ENCODE results near the gene MUC13.

Gene MUC13

GRCh38 chr3:124896824-124897526 lies 37.6 kb downstream of the MUC13 start:
- no peak for DNase-seq (ENCODE audit: low read depth)

GRCh38 chr3:124895756-124896155 lies 38.8 kb downstream of the MUC13 start:
- DNase-seq (ENCODE audit: low read depth) = no peak

- no peak for DNase-seq (ENCODE audit: low read depth)
These were observed 41.0 kb downstream of the MUC13 start for GRCh38 chr3:124893526-124893925.

- DNase-seq (ENCODE audit: low read depth) = no peak
These were observed 43.9 kb downstream of the MUC13 start for GRCh38 chr3:124890573-124891190.

GRCh38 chr3:124888482-124889441 lies 45.8 kb downstream of the MUC13 start:
- no peak for DNase-seq (ENCODE audit: low read depth)

GRCh38 chr3:124887932-124888298 lies 46.6 kb downstream of the MUC13 start:
- DNase-seq (ENCODE audit: low read depth) = no peak

- no peak for DNase-seq (ENCODE audit: low read depth)
These were observed 47.2 kb downstream of the MUC13 start, which contains the start of gene ITGB5 for GRCh38 chr3:124887177-124887931. TSS of gene ITGB5 (minus strand) at chr3:124887365. CDS start at chr3:124887000, 365 bp downstream.

- DNase-seq (ENCODE audit: low read depth) = no peak
These were observed 48.1 kb downstream of the MUC13 start for GRCh38 chr3:124886168-124887056.

GRCh38 chr3:124885466-124886167 lies 48.9 kb downstream of the MUC13 start:
- DNase-seq (ENCODE audit: low read depth) = no peak

- DNase-seq (ENCODE audit: low read depth) = no peak
These were observed 50.0 kb downstream of the MUC13 start for GRCh38 chr3:124884474-124885101.

GRCh38 chr3:124883766-124884473 lies 50.6 kb downstream of the MUC13 start:
- DNase-seq (ENCODE audit: low read depth) = no peak

- no peak for DNase-seq (ENCODE audit: low read depth)
These were observed 51.5 kb downstream of the MUC13 start for GRCh38 chr3:124882816-124883747.

- DNase-seq (ENCODE audit: low read depth) = no peak
These were observed 52.4 kb downstream of the MUC13 start for GRCh38 chr3:124881976-124882697.

- DNase-seq (ENCODE audit: low read depth) = no peak
These were observed 55.2 kb downstream of the MUC13 start for GRCh38 chr3:124879337-124879680.

- DNase-seq (ENCODE audit: low read depth) = peak; percentile 88
These were observed 55.8 kb downstream of the MUC13 start for GRCh38 chr3:124878561-124879336.

- no peak for DNase-seq (ENCODE audit: low read depth)
These were observed 56.9 kb downstream of the MUC13 start for GRCh38 chr3:124877674-124878073.
